ENCODE results near the gene BCAS3.

DNA sequence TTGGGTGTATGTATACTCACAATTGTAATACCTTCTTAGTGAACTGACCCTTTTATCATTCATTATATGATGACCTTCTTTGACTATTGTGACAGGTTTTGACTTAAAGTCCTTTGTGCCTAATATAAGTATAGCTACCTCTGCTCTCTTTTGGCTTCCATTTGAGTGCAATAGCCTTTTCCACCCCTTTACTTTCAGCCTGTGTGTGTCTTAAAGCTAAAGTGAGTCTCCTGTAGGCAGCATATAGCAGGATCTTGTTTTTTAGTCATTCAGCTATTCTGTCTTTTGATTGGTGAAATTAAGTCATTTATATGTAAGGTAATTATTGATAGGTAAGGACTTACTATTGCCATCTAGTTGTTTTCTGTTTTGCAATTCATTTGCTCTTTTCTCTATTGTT is 758.6 kb downstream of the BCAS3 start:
- TF ChIP-seq, protein P1, sequence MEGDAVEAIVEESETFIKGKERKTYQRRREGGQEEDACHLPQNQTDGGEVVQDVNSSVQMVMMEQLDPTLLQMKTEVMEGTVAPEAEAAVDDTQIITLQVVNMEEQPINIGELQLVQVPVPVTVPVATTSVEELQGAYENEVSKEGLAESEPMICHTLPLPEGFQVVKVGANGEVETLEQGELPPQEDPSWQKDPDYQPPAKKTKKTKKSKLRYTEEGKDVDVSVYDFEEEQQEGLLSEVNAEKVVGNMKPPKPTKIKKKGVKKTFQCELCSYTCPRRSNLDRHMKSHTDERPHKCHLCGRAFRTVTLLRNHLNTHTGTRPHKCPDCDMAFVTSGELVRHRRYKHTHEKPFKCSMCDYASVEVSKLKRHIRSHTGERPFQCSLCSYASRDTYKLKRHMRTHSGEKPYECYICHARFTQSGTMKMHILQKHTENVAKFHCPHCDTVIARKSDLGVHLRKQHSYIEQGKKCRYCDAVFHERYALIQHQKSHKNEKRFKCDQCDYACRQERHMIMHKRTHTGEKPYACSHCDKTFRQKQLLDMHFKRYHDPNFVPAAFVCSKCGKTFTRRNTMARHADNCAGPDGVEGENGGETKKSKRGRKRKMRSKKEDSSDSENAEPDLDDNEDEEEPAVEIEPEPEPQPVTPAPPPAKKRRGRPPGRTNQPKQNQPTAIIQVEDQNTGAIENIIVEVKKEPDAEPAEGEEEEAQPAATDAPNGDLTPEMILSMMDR (IDR thresholded peaks at IDR 0.05): no peak
- TF ChIP-seq POLR2A (IDR thresholded peaks at IDR 0.05): no peak

All from body of pancreas (tissue), 4 donors.